Keratinocyte (primary cell): ENCODE results near the gene LSM4. TPM values are rescaled to one million over a fixed set of nuclear protein-coding genes. Genes with fewer than 3 reads are reported as not detected.

Source experiments
- DNase-seq: peaks from one replicate; pipeline ENCODE4 v3.0.0-alpha.2; 2011; ENCODE audit warnings: low read depth, missing footprints, low spot score
- FAIRE-seq: peaks from 2 replicates; lab custom pipeline; 2011; peaks lifted over from hg19 to GRCh38; lab: Jason Lieb, UNC
- H2AFZ ChIP-seq: 2 replicates; pipeline ENCODE4 v1.6.0; 2012; ENCODE audit warnings: low read length, control low read depth, inconsistent platforms; ENCODE audit not compliant: control insufficient read depth
- H3K27ac ChIP-seq: 2 replicates; pipeline ENCODE4 v1.5.1; 2011; ENCODE audit warnings: low read length; ENCODE audit not compliant: control insufficient read depth, insufficient read depth
- H3K27me3 ChIP-seq: 3 replicates; pipeline ENCODE4 v1.6.0; 2011; ENCODE audit warnings: low read length; ENCODE audit not compliant: control insufficient read depth, insufficient read depth; ENCODE audit errors: extremely low read depth
- H3K36me3 ChIP-seq, 2 experiments: 2 replicates in 1 of 2; 3 replicates in 1 of 2; pipeline ENCODE4 v1.5.1; 2011; ENCODE audit warnings: low read length in 2 of 2, mild to moderate bottlenecking in 1 of 2; ENCODE audit not compliant: control insufficient read depth in 2 of 2, insufficient read depth in 2 of 2; ENCODE audit errors: extremely low read depth in 1 of 2
- H3K4me1 ChIP-seq: 3 replicates; pipeline ENCODE4 v1.5.1; 2011; ENCODE audit warnings: low read length; ENCODE audit not compliant: control insufficient read depth, insufficient read depth; ENCODE audit errors: extremely low read depth
- H3K4me2 ChIP-seq: 3 replicates; pipeline ENCODE4 v1.6.0; 2011; ENCODE audit warnings: low read depth, low read length; ENCODE audit not compliant: control insufficient read depth, insufficient read depth; ENCODE audit errors: extremely low read depth
- H3K4me3 ChIP-seq, 3 experiments: fragments of 200-600 bp in 1 of 3; sonication (generic) in 1 of 3; 2 replicates in 2 of 3; 3 replicates in 1 of 3; pipeline ENCODE4 v1.5.1; 2011 to 2016; ENCODE audit warnings: low read length in 3 of 3, mild to moderate bottlenecking in 3 of 3, control low read depth in 2 of 3, inconsistent platforms in 1 of 3, low read depth in 1 of 3, mixed read lengths in 1 of 3, mixed run types in 1 of 3, moderate library complexity in 1 of 3; ENCODE audit not compliant: control insufficient read depth in 2 of 3, insufficient read depth in 2 of 3; ENCODE audit errors: extremely low read depth in 1 of 3
- H3K79me2 ChIP-seq: 2 replicates; pipeline ENCODE4 v1.6.0; 2012; ENCODE audit warnings: low read length; ENCODE audit not compliant: control insufficient read depth, insufficient read depth
- H3K9ac ChIP-seq: 3 replicates; pipeline ENCODE4 v1.6.0; 2011; ENCODE audit warnings: low read length; ENCODE audit not compliant: control insufficient read depth, insufficient read depth; ENCODE audit errors: extremely low read depth
- H3K9me1 ChIP-seq: 3 replicates; pipeline ENCODE4 v1.6.0; 2011; ENCODE audit warnings: low read length; ENCODE audit not compliant: control insufficient read depth, insufficient read depth; ENCODE audit errors: extremely low read depth
- H3K9me3 ChIP-seq: 2 replicates; pipeline ENCODE4 v1.5.1; 2012; ENCODE audit warnings: low read depth, low read length; ENCODE audit not compliant: control insufficient read depth
- H4K20me1 ChIP-seq: 3 replicates; pipeline ENCODE4 v1.6.0; 2011; ENCODE audit warnings: low read length; ENCODE audit not compliant: control insufficient read depth, insufficient read depth; ENCODE audit errors: extremely low read depth
- CTCF ChIP-seq, 3 experiments: IDR thresholded peaks in 1 of 3; conservative IDR thresholded peaks in 1 of 3; optimal IDR thresholded peaks in 1 of 3; 2 replicates in 2 of 3; 3 replicates in 1 of 3; pipeline versions ENCODE3 to v1.5.1; 2011; ENCODE audit warnings: low read length in 3 of 3, mild to moderate bottlenecking in 3 of 3, moderate library complexity in 2 of 3, control low read depth in 1 of 3, inconsistent platforms in 1 of 3; ENCODE audit not compliant: insufficient read depth in 2 of 3; ENCODE audit errors: extremely low read depth in 1 of 3
- EZH2 ChIP-seq: IDR thresholded peaks from one replicate; pipeline ENCODE4 v1.6.1; 2012; ENCODE audit warnings: inconsistent platforms, mild to moderate bottlenecking, low read length, moderate library complexity
- dilution Hi-C: fragments of 300-500 bp; cut with MboI; formaldehyde crosslinking; loops from one replicate; pipeline ENCODE4 v1.7.0; 2020; ENCODE audit warnings: low sequenced_read_pairs; ENCODE audit not compliant: extremely low pct_ligation_motif_present
- polyA plus RNA-seq, 5 experiments: library from polyadenylated mRNA; depleted of rRNA in 3 of 5; stranded (reverse) in 3 of 5; stranded (forward) in 1 of 5; unstranded in 1 of 5; fragments of >200 nt; gene quantifications; 1 replicate in 1 of 5; 2 replicates in 3 of 5; 3 replicates in 1 of 5; pipeline versions ENCODE4 v1.2.1 to v1.2.3, GENCODE V29; 2011 to 2012; ENCODE audit warnings: missing spikeins in 2 of 5, low read depth in 1 of 5, low replicate concordance in 1 of 5

The LSM4 gene
- polyA plus RNA-seq, 1 donor (not counting 4 experiments of a cell fraction or from before 2014, with no cell fraction given): 162 TPM

- H3K79me2 ChIP-seq: peaks cover 8% of the 10 kb centered on the region
- H3K9ac ChIP-seq: no peak overlapping the region
- H3K4me2 ChIP-seq: no peak overlapping the region
- no peaks in the 10 kb centered on the region for H4K20me1 ChIP-seq
- FAIRE-seq (no peak), DNase-seq (no peak)
- H2AFZ ChIP-seq: no peak overlapping the region
- peaks cover 10% of the 10 kb centered on the region for H3K4me1 ChIP-seq
- H3K4me3 ChIP-seq: no peak overlapping the region
- dilution Hi-C loops: no loop called here
- TF ChIP-seq CTCF (optimal IDR thresholded peaks at IDR 0.05 in 1 of 3, IDR thresholded peaks at IDR 0.05 in 1 of 3, conservative IDR thresholded peaks at IDR 0.05 in 1 of 3; ENCODE audit: extremely low read depth in 1 of 3, insufficient read depth in 2 of 3, low read length in 3 of 3) (no peak), EZH2 (no peak)
- no peak overlapping the region for H3K27ac ChIP-seq
- no peaks in the 10 kb centered on the region for H3K9me3 ChIP-seq
- H3K36me3 ChIP-seq: no peaks in the 10 kb centered on the region
- H3K27me3 ChIP-seq: no peaks in the 10 kb centered on the region
- peaks cover 2% of the 10 kb centered on the region for H3K9me1 ChIP-seq
Observed at GRCh38 chr19:18284712-18285360, 38.0 kb downstream of the LSM4 start.

DNA sequence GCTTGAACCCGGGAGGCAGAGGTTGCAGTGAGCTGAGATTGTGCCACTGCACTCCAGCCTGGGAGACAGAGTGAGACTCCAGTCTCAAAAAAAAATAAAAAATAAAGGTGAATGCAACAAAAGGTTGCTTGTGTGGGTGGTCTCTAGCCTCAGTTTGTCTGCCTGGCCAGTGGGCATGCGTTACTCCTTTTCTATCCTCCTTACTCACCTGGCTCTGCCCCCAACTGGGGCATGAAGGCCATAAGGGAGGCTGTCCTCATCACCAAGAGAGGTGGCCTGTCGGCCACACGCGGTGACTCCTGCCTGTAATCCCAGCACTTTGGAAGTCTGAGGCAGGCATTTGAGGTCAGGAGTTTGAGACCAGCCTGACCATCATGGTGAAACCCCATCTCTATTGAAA lies 39.5 kb downstream of the LSM4 start:
- no peak overlapping the region for H3K27ac ChIP-seq
- H3K4me2 ChIP-seq: no peak overlapping the region
- no peak overlapping the region for H2AFZ ChIP-seq
- H3K79me2 ChIP-seq: peaks cover 18% of the 10 kb centered on the region
- peaks cover 19% of the 10 kb centered on the region for H3K4me1 ChIP-seq
- dilution Hi-C loops: no loop called here
- TF ChIP-seq EZH2 (no peak), CTCF (optimal IDR thresholded peaks at IDR 0.05 in 1 of 3, IDR thresholded peaks at IDR 0.05 in 1 of 3, conservative IDR thresholded peaks at IDR 0.05 in 1 of 3; ENCODE audit: extremely low read depth in 1 of 3, insufficient read depth in 2 of 3, low read length in 3 of 3) (no peak)
- H3K36me3 ChIP-seq: peaks cover 1 to 8% of the 10 kb centered on the region in 2 experiments
- FAIRE-seq: no peak
- no peaks in the 10 kb centered on the region for H3K27me3 ChIP-seq
- no peaks in the 10 kb centered on the region for H3K9me3 ChIP-seq
- peaks cover 2% of the 10 kb centered on the region for H3K9me1 ChIP-seq
- no peak overlapping the region for H3K4me3 ChIP-seq
- peaks cover 9% of the 10 kb centered on the region for H4K20me1 ChIP-seq
- H3K9ac ChIP-seq: no peak overlapping the region
- DNase-seq: no peak
